GM23338 (cell line): ENCODE results near the gene GRHL3. TPM values are rescaled to one million over a fixed set of nuclear protein-coding genes. Genes with fewer than 3 reads are reported as not detected.

Experiments used
- ATAC-seq: fragments of 200-7000 bp; cut with Tn5 transposase; 3 replicates; pipeline ENCODE4 v1.9.1; 2020
- DNase-seq: peaks from one replicate; pipeline ENCODE4 v3.0.0-alpha.2; 2015; ENCODE audit warnings: low spot score
- H2AFZ ChIP-seq: fragments of 200-600 bp; sonication (generic); 2 replicates; pipeline ENCODE4 v1.8.0; 2016; ENCODE audit warnings: antibody characterized with exemption, mild to moderate bottlenecking, moderate library complexity
- H3F3A ChIP-seq: fragments of 200-600 bp; sonication (generic); replicated peaks from 2 replicates; pipeline ENCODE4 v1.8.0; 2017; ENCODE audit warnings: antibody characterized with exemption, mixed run types, low read depth
- H3K27ac ChIP-seq: fragments of 200-600 bp; sonication (generic); 2 replicates; pipeline ENCODE4 v1.6.1; 2016; ENCODE audit warnings: low read depth
- H3K27me3 ChIP-seq: fragments of 200-600 bp; sonication (generic); 2 replicates; pipeline ENCODE4 v1.8.0; 2016; ENCODE audit warnings: mild to moderate bottlenecking, mixed run types, moderate library complexity; ENCODE audit not compliant: insufficient read depth
- H3K36me3 ChIP-seq: fragments of 200-600 bp; sonication (generic); 2 replicates; pipeline ENCODE4 v1.8.0; 2016; ENCODE audit warnings: mild to moderate bottlenecking; ENCODE audit not compliant: insufficient read depth
- H3K4me1 ChIP-seq: fragments of 200-600 bp; sonication (generic); 2 replicates; pipeline ENCODE4 v1.8.0; 2016; ENCODE audit warnings: mild to moderate bottlenecking, moderate library complexity; ENCODE audit not compliant: insufficient read depth
- H3K4me2 ChIP-seq: fragments of 200-600 bp; sonication (generic); 2 replicates; pipeline ENCODE4 v1.7.1; 2017; ENCODE audit warnings: mixed run types
- H3K4me3 ChIP-seq: fragments of 200-600 bp; sonication (generic); 2 replicates; pipeline ENCODE4 v1.6.1; 2016; ENCODE audit warnings: mixed run types
- H3K79me2 ChIP-seq: fragments of 200-600 bp; sonication (generic); replicated peaks from 2 replicates; pipeline ENCODE4 v1.8.0; 2017; ENCODE audit warnings: mild to moderate bottlenecking; ENCODE audit not compliant: insufficient read depth
- H3K9me2 ChIP-seq: fragments of 200-600 bp; sonication (generic); 2 replicates; pipeline ENCODE4 v1.8.0; 2017; ENCODE audit not compliant: insufficient read depth
- H4K20me1 ChIP-seq: fragments of 200-600 bp; sonication (generic); replicated peaks from 2 replicates; pipeline ENCODE4 v1.8.0; 2017; ENCODE audit warnings: mild to moderate bottlenecking; ENCODE audit not compliant: insufficient read depth
- H3K27ac Mint-ChIP-seq: 2 replicates; pipeline ENCODE4 v1.8.0; 2020; ENCODE audit warnings: inconsistent platforms, mild to moderate bottlenecking, moderate library complexity, mixed read lengths
- H3K27me3 Mint-ChIP-seq: 3 replicates; pipeline ENCODE4 v1.8.0; 2022; ENCODE audit warnings: low read depth, mild to moderate bottlenecking, moderate library complexity, mixed read lengths, inconsistent platforms; ENCODE audit not compliant: insufficient read depth, poor library complexity
- H3K36me3 Mint-ChIP-seq: 3 replicates; pipeline ENCODE4 v1.8.0; 2021; ENCODE audit warnings: low read depth, mild to moderate bottlenecking, inconsistent platforms, moderate library complexity, mixed read lengths
- H3K4me1 Mint-ChIP-seq: 3 replicates; pipeline ENCODE4 v1.8.0; 2020; ENCODE audit warnings: mild to moderate bottlenecking, inconsistent platforms, mixed read lengths
- H3K4me3 Mint-ChIP-seq: 3 replicates; pipeline ENCODE4 v1.8.0; 2021; ENCODE audit warnings: moderate library complexity, mild to moderate bottlenecking, inconsistent platforms, mixed read lengths
- H3K9me3 Mint-ChIP-seq: 3 replicates; pipeline ENCODE4 v1.8.0; 2020; ENCODE audit warnings: moderate library complexity, mild to moderate bottlenecking, inconsistent platforms, mixed read lengths
- CREB1 ChIP-seq: fragments of 250-450 bp; sonication (Bioruptor Pico); IDR thresholded peaks from 2 replicates; pipeline ENCODE4 v1.5.0; 2020; ENCODE audit warnings: low read depth, mild to moderate bottlenecking, moderate library complexity
- EZH2 ChIP-seq: fragments of 200-600 bp; sonication (generic); IDR thresholded peaks from one replicate; pipeline ENCODE4 v1.8.0; 2017; ENCODE audit warnings: antibody characterized with exemption, mild to moderate bottlenecking, low read depth; ENCODE audit not compliant: unreplicated experiment
- EZH2phosphoT487 ChIP-seq: fragments of 200-600 bp; sonication (generic); IDR thresholded peaks from one replicate; pipeline ENCODE4 v1.8.1; 2018; ENCODE audit warnings: antibody characterized with exemption; ENCODE audit not compliant: unreplicated experiment
- JUNB ChIP-seq: IDR thresholded peaks from one replicate; pipeline ENCODE4 v1.6.1; 2016; ENCODE audit warnings: antibody characterized with exemption; ENCODE audit not compliant: unreplicated experiment
- NANOG ChIP-seq: IDR thresholded peaks from 2 replicates; pipeline ENCODE4 v1.6.1; 2016; ENCODE audit warnings: antibody characterized with exemption, borderline replicate concordance
- POLR2AphosphoS5 ChIP-seq: IDR thresholded peaks from 2 replicates; pipeline ENCODE4 v1.6.1; 2016; ENCODE audit warnings: antibody characterized with exemption, low read depth
- STAT1 ChIP-seq: IDR thresholded peaks from one replicate; pipeline ENCODE4 v1.6.1; 2016; ENCODE audit warnings: antibody characterized with exemption; ENCODE audit not compliant: unreplicated experiment
- ZNF114 ChIP-seq: fragments of 250-450 bp; sonication (Bioruptor Pico); IDR thresholded peaks from 2 replicates; pipeline ENCODE4 v1.5.0; 2020; ENCODE audit warnings: mild to moderate bottlenecking, moderate library complexity
- ZNF331 ChIP-seq: fragments of 250-450 bp; sonication (Bioruptor Pico); IDR thresholded peaks from 2 replicates; pipeline ENCODE4 v1.5.0; 2020; ENCODE audit warnings: low read depth, mild to moderate bottlenecking, moderate library complexity
- polyA plus RNA-seq: library from polyadenylated mRNA; unstranded; fragments of >200 nt; fragmentation: Nextera tagmentation; extraction: Ambion mirVana; gene quantifications from 2 replicates; pipeline ENCODE4 v1.2.1, GENCODE V29; 2016
- total RNA-seq: library from RNA; depleted of rRNA; stranded (reverse); fragments of >200 nt; shearing (Covaris generic); gene quantifications from 2 replicates; pipeline ENCODE4 v1.2.3, GENCODE V29; 2014
- TF ChIP-seq, protein P1 (sequence below): IDR thresholded peaks from one replicate; pipeline ENCODE4 v1.6.1; 2018; ENCODE audit warnings: antibody characterized with exemption; ENCODE audit not compliant: unreplicated experiment
- TF ChIP-seq, protein P2 (sequence below): fragments of 250-450 bp; sonication (Bioruptor Pico); IDR thresholded peaks from 2 replicates; pipeline ENCODE4 v1.5.0; 2020; ENCODE audit warnings: mild to moderate bottlenecking, moderate library complexity
- TF ChIP-seq, protein P3 (sequence below): IDR thresholded peaks from 2 replicates; pipeline ENCODE4 v1.6.1; 2016; ENCODE audit warnings: antibody characterized with exemption
- TF ChIP-seq, protein P4 (sequence below), 2 experiments: fragments of 200-600 bp in 1 of 2; sonication (generic) in 1 of 2; conservative IDR thresholded peaks; 2 replicates each; pipeline versions ENCODE4 v1.5.1 to v1.6.1; 2016 to 2017; ENCODE audit warnings: antibody characterized with exemption in 2 of 2, low read depth in 2 of 2, mild to moderate bottlenecking in 2 of 2, moderate library complexity in 1 of 2

Gene GRHL3
- total and polyA plus RNA-seq, 2 experiments from 2014 or later = 0.78 to 1.1 TPM

GRCh38 chr1:24298606-24299005, 20.6 kb upstream of the GRHL3 start:
- Mint-ChIP-seq H3K27ac (no peak overlapping the region), H3K9me3 (no peaks in the 10 kb centered on the region), H3K4me3 (no peak overlapping the region), H3K36me3 (no peaks in the 10 kb centered on the region), H3K4me1 (peaks cover 21% of the 10 kb centered on the region), H3K27me3 (peaks cover 8% of the 10 kb centered on the region)
- ATAC-seq (no peak), DNase-seq (no peak)
- H3F3A ChIP-seq = no peaks in the 10 kb centered on the region
- H3K79me2 ChIP-seq = no peaks in the 10 kb centered on the region
- H3K4me1 ChIP-seq = peaks cover 18% of the 10 kb centered on the region
- 0 out of 2 replicates have a peak, but pooled peaks cover 2% of the 10 kb centered on the region for H3K9me2 ChIP-seq
- no peak overlapping the region for H3K27ac ChIP-seq
- no peaks in the 10 kb centered on the region for H3K27me3 ChIP-seq
- no peaks in the 10 kb centered on the region for H4K20me1 ChIP-seq
- H3K4me3 ChIP-seq = no peak overlapping the region
- TF ChIP-seq STAT1 (no peak), CREB1 (CRISPR knock-in tag) (no peak), EZH2phosphoT487 (no peak), ZNF331 (CRISPR knock-in tag) (no peak), POLR2AphosphoS5 (no peak), ZNF114 (CRISPR knock-in tag) (no peak), EZH2 (no peak), JUNB (no peak), NANOG (no peak)
- TF ChIP-seq, protein P1, sequence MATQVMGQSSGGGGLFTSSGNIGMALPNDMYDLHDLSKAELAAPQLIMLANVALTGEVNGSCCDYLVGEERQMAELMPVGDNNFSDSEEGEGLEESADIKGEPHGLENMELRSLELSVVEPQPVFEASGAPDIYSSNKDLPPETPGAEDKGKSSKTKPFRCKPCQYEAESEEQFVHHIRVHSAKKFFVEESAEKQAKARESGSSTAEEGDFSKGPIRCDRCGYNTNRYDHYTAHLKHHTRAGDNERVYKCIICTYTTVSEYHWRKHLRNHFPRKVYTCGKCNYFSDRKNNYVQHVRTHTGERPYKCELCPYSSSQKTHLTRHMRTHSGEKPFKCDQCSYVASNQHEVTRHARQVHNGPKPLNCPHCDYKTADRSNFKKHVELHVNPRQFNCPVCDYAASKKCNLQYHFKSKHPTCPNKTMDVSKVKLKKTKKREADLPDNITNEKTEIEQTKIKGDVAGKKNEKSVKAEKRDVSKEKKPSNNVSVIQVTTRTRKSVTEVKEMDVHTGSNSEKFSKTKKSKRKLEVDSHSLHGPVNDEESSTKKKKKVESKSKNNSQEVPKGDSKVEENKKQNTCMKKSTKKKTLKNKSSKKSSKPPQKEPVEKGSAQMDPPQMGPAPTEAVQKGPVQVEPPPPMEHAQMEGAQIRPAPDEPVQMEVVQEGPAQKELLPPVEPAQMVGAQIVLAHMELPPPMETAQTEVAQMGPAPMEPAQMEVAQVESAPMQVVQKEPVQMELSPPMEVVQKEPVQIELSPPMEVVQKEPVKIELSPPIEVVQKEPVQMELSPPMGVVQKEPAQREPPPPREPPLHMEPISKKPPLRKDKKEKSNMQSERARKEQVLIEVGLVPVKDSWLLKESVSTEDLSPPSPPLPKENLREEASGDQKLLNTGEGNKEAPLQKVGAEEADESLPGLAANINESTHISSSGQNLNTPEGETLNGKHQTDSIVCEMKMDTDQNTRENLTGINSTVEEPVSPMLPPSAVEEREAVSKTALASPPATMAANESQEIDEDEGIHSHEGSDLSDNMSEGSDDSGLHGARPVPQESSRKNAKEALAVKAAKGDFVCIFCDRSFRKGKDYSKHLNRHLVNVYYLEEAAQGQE = no peak
- TF ChIP-seq, protein P2, sequence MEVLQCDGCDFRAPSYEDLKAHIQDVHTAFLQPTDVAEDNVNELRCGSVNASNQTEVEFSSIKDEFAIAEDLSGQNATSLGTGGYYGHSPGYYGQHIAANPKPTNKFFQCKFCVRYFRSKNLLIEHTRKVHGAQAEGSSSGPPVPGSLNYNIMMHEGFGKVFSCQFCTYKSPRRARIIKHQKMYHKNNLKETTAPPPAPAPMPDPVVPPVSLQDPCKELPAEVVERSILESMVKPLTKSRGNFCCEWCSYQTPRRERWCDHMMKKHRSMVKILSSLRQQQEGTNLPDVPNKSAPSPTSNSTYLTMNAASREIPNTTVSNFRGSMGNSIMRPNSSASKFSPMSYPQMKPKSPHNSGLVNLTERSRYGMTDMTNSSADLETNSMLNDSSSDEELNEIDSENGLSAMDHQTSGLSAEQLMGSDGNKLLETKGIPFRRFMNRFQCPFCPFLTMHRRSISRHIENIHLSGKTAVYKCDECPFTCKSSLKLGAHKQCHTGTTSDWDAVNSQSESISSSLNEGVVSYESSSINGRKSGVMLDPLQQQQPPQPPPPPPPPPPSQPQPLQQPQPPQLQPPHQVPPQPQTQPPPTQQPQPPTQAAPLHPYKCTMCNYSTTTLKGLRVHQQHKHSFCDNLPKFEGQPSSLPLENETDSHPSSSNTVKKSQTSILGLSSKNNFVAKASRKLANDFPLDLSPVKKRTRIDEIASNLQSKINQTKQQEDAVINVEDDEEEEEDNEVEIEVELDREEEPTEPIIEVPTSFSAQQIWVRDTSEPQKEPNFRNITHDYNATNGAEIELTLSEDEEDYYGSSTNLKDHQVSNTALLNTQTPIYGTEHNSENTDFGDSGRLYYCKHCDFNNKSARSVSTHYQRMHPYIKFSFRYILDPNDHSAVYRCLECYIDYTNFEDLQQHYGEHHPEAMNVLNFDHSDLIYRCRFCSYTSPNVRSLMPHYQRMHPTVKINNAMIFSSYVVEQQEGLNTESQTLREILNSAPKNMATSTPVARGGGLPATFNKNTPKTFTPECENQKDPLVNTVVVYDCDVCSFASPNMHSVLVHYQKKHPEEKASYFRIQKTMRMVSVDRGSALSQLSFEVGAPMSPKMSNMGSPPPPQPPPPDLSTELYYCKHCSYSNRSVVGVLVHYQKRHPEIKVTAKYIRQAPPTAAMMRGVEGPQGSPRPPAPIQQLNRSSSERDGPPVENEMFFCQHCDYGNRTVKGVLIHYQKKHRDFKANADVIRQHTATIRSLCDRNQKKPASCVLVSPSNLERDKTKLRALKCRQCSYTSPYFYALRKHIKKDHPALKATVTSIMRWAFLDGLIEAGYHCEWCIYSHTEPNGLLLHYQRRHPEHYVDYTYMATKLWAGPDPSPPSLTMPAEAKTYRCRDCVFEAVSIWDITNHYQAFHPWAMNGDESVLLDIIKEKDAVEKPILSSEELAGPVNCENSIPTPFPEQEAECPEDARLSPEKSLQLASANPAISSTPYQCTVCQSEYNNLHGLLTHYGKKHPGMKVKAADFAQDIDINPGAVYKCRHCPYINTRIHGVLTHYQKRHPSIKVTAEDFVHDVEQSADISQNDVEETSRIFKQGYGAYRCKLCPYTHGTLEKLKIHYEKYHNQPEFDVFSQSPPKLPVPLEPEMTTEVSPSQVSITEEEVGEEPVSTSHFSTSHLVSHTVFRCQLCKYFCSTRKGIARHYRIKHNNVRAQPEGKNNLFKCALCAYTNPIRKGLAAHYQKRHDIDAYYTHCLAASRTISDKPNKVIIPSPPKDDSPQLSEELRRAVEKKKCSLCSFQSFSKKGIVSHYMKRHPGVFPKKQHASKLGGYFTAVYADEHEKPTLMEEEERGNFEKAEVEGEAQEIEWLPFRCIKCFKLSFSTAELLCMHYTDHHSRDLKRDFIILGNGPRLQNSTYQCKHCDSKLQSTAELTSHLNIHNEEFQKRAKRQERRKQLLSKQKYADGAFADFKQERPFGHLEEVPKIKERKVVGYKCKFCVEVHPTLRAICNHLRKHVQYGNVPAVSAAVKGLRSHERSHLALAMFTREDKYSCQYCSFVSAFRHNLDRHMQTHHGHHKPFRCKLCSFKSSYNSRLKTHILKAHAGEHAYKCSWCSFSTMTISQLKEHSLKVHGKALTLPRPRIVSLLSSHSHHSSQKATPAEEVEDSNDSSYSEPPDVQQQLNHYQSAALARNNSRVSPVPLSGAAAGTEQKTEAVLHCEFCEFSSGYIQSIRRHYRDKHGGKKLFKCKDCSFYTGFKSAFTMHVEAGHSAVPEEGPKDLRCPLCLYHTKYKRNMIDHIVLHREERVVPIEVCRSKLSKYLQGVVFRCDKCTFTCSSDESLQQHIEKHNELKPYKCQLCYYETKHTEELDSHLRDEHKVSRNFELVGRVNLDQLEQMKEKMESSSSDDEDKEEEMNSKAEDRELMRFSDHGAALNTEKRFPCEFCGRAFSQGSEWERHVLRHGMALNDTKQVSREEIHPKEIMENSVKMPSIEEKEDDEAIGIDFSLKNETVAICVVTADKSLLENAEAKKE (CRISPR knock-in tag) = no peak
- TF ChIP-seq, protein P3, sequence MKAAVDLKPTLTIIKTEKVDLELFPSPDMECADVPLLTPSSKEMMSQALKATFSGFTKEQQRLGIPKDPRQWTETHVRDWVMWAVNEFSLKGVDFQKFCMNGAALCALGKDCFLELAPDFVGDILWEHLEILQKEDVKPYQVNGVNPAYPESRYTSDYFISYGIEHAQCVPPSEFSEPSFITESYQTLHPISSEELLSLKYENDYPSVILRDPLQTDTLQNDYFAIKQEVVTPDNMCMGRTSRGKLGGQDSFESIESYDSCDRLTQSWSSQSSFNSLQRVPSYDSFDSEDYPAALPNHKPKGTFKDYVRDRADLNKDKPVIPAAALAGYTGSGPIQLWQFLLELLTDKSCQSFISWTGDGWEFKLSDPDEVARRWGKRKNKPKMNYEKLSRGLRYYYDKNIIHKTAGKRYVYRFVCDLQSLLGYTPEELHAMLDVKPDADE = no peak
- TF ChIP-seq, protein P4, sequence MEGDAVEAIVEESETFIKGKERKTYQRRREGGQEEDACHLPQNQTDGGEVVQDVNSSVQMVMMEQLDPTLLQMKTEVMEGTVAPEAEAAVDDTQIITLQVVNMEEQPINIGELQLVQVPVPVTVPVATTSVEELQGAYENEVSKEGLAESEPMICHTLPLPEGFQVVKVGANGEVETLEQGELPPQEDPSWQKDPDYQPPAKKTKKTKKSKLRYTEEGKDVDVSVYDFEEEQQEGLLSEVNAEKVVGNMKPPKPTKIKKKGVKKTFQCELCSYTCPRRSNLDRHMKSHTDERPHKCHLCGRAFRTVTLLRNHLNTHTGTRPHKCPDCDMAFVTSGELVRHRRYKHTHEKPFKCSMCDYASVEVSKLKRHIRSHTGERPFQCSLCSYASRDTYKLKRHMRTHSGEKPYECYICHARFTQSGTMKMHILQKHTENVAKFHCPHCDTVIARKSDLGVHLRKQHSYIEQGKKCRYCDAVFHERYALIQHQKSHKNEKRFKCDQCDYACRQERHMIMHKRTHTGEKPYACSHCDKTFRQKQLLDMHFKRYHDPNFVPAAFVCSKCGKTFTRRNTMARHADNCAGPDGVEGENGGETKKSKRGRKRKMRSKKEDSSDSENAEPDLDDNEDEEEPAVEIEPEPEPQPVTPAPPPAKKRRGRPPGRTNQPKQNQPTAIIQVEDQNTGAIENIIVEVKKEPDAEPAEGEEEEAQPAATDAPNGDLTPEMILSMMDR (conservative IDR thresholded peaks at IDR 0.05; ENCODE audit: low read depth in 2 of 2) = no peak
- no peak overlapping the region for H2AFZ ChIP-seq
- no peaks in the 10 kb centered on the region for H3K36me3 ChIP-seq
- no peak overlapping the region for H3K4me2 ChIP-seq
